Measurements from ENCODE around the gene DDX49. TPM values are rescaled to one million over a fixed set of nuclear protein-coding genes. Genes with fewer than 3 reads are reported as not detected.

DDX49 gene
- total and polyA plus RNA-seq, 4 donors, result 13.2 to 36.1 (median 29.2) TPM

GRCh38 chr19:18897094-18898029 is 22.2 kb upstream of the DDX49 start (continued):
- TF ChIP-seq GABPA (IDR thresholded peaks at IDR 0.05 in 1 of 2, conservative IDR thresholded peaks at IDR 0.05 in 1 of 2) (no peak), MAX (IDR thresholded peaks at IDR 0.05) (no peak), FOXA1 (IDR thresholded peaks at IDR 0.05) (no peak)
- TF ChIP-seq, protein P1, sequence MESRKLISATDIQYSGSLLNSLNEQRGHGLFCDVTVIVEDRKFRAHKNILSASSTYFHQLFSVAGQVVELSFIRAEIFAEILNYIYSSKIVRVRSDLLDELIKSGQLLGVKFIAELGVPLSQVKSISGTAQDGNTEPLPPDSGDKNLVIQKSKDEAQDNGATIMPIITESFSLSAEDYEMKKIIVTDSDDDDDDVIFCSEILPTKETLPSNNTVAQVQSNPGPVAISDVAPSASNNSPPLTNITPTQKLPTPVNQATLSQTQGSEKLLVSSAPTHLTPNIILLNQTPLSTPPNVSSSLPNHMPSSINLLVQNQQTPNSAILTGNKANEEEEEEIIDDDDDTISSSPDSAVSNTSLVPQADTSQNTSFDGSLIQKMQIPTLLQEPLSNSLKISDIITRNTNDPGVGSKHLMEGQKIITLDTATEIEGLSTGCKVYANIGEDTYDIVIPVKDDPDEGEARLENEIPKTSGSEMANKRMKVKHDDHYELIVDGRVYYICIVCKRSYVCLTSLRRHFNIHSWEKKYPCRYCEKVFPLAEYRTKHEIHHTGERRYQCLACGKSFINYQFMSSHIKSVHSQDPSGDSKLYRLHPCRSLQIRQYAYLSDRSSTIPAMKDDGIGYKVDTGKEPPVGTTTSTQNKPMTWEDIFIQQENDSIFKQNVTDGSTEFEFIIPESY (IDR thresholded peaks at IDR 0.05), result no peak

DNA sequence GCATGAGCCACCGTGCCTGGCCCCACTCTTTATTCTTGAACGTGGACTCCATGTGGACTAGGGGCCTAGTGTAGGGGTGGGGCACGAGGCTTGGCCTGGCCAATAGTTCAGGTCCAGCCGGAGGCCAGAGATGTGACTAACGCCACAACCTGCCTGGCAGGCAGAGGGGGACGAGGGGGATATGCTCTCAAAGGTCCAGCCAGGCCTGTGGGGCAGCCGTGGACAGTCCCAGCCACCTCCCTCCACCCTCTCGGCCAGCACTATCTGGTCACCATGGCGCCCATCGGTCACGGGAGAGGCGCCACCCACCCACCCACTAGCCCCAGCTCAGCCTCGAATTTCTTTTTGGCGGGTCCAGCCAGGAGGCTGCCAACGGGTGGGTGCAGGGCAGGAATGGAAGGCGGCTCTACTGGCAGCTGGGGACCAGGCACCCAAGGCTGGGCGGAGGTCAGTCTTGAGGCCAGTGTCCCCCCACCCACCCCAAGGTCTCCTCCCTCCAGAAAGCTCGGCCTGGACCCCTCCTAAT is 21.4 kb upstream of the DDX49 start:
- no peaks in the 10 kb centered on the region for H3K9me3 ChIP-seq (ENCODE audit: control insufficient read depth in 4 of 4, low read length in 3 of 4)
- H3K27ac ChIP-seq (ENCODE audit: low read depth in 1 of 2, low read length in 2 of 2), result no peak overlapping the region
- no peak overlapping the region for H3K4me3 ChIP-seq (ENCODE audit: low read depth in 1 of 3, low read length in 3 of 3)
- H3K27me3 ChIP-seq (ENCODE audit: control insufficient read depth in 4 of 4, insufficient read depth in 4 of 4, low read length in 3 of 4), result peaks cover 0 to 5% (median 0%) of the 10 kb centered on the region in 4 donors
- H3K9ac ChIP-seq (ENCODE audit: low read depth in 1 of 2, low read length in 2 of 2), result no peak overlapping the region
- TF ChIP-seq, protein P2, sequence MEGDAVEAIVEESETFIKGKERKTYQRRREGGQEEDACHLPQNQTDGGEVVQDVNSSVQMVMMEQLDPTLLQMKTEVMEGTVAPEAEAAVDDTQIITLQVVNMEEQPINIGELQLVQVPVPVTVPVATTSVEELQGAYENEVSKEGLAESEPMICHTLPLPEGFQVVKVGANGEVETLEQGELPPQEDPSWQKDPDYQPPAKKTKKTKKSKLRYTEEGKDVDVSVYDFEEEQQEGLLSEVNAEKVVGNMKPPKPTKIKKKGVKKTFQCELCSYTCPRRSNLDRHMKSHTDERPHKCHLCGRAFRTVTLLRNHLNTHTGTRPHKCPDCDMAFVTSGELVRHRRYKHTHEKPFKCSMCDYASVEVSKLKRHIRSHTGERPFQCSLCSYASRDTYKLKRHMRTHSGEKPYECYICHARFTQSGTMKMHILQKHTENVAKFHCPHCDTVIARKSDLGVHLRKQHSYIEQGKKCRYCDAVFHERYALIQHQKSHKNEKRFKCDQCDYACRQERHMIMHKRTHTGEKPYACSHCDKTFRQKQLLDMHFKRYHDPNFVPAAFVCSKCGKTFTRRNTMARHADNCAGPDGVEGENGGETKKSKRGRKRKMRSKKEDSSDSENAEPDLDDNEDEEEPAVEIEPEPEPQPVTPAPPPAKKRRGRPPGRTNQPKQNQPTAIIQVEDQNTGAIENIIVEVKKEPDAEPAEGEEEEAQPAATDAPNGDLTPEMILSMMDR (IDR thresholded peaks at IDR 0.05; ENCODE audit: low read depth, low read length, missing input control), result no peak
- TF ChIP-seq RAD21 (IDR thresholded peaks at IDR 0.05), result no peak
- no peak for TF ChIP-seq EGR1 (IDR thresholded peaks at IDR 0.05; ENCODE audit: low read depth in 2 of 2)
- TF ChIP-seq FOXA2 (IDR thresholded peaks at IDR 0.05), result no peak
- TF ChIP-seq SP1 (IDR thresholded peaks at IDR 0.05), result no peak
- TF ChIP-seq NR2F2 (IDR thresholded peaks at IDR 0.05), result no peak
- TF ChIP-seq TAF1 (conservative IDR thresholded peaks at IDR 0.05), result no peak
- TF ChIP-seq, protein P3, sequence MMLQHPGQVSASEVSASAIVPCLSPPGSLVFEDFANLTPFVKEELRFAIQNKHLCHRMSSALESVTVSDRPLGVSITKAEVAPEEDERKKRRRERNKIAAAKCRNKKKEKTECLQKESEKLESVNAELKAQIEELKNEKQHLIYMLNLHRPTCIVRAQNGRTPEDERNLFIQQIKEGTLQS (IDR thresholded peaks at IDR 0.05), result no peak
- no peak for TF ChIP-seq MAX (IDR thresholded peaks at IDR 0.05)
- no peak for TF ChIP-seq HNF4A (conservative IDR thresholded peaks at IDR 0.05)
- no peak for TF ChIP-seq HNF4G (IDR thresholded peaks at IDR 0.05)
- no peak for TF ChIP-seq GABPA (IDR thresholded peaks at IDR 0.05 in 1 of 2, conservative IDR thresholded peaks at IDR 0.05 in 1 of 2)
- peaks cover 2 to 21% (median 10%) of the 10 kb centered on the region in 4 donors for H3K4me1 ChIP-seq (ENCODE audit: control insufficient read depth in 4 of 4, insufficient read depth in 4 of 4, low read length in 3 of 4)
- no peak for DNase-seq (ENCODE audit: low spot score)
- peaks cover 0 to 29% (median 8%) of the 10 kb centered on the region in 4 donors for H3K36me3 ChIP-seq (ENCODE audit: control insufficient read depth in 4 of 4, insufficient read depth in 3 of 4, low read depth in 1 of 4, low read length in 3 of 4)
- WGBS, result 60% methylated on average over 18 of the region's 18 CpGs
